HCT116 (cell line): Measurements from ENCODE around the gene PCAT7.

Source experiments
- EGR1 ChIP-seq: IDR thresholded peaks from 2 replicates; pipeline ENCODE4 v1.6.1; 2012; ENCODE audit warnings: low read depth
- EZH2phosphoT487 ChIP-seq: fragments of 200-600 bp; IDR thresholded peaks from 2 replicates; pipeline ENCODE4 v1.6.1; 2018; ENCODE audit warnings: antibody characterized with exemption, borderline replicate concordance
- TF ChIP-seq, protein P1 (sequence below): IDR thresholded peaks from 2 replicates; pipeline ENCODE4 v1.6.1; 2012; ENCODE audit warnings: low read depth
- TF ChIP-seq, protein P2 (sequence below), 3 experiments: fragments of 200-600 bp in 1 of 3; sonication (generic) in 1 of 3; IDR thresholded peaks in 2 of 3; conservative IDR thresholded peaks in 1 of 3; 2 replicates each; pipeline ENCODE4 v1.5.1; 2012 to 2017; ENCODE audit warnings: low read depth in 2 of 3, low read length in 2 of 3, antibody characterized with exemption in 1 of 3, borderline replicate concordance in 1 of 3, control low read depth in 1 of 3, mild to moderate bottlenecking in 1 of 3, mixed read lengths in 1 of 3, mixed run types in 1 of 3, moderate library complexity in 1 of 3; ENCODE audit not compliant: insufficient read depth in 1 of 3
- TF ChIP-seq, protein P3 (sequence below): IDR thresholded peaks from 2 replicates; pipeline ENCODE4 v1.6.1; 2012

DNA sequence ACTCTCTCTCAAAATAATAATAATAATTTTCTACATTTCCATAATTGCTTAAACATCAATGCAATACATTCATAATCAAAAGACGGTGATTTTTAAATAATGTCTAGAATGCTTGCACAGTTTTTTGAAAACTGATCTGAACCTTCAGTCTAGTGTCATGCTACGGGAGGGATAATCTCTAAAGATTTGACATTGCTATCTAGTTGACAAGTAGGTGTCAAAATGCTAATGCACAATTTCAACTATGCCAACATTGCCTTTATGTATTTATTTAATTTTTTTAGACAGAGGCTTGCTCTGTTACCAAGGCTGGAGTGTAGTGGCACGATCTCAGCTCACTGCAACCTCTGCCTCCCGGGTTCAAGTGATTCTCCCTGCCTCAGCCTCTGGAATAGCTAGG is 16.0 kb upstream of the PCAT7 start:
- TF ChIP-seq, protein P1, sequence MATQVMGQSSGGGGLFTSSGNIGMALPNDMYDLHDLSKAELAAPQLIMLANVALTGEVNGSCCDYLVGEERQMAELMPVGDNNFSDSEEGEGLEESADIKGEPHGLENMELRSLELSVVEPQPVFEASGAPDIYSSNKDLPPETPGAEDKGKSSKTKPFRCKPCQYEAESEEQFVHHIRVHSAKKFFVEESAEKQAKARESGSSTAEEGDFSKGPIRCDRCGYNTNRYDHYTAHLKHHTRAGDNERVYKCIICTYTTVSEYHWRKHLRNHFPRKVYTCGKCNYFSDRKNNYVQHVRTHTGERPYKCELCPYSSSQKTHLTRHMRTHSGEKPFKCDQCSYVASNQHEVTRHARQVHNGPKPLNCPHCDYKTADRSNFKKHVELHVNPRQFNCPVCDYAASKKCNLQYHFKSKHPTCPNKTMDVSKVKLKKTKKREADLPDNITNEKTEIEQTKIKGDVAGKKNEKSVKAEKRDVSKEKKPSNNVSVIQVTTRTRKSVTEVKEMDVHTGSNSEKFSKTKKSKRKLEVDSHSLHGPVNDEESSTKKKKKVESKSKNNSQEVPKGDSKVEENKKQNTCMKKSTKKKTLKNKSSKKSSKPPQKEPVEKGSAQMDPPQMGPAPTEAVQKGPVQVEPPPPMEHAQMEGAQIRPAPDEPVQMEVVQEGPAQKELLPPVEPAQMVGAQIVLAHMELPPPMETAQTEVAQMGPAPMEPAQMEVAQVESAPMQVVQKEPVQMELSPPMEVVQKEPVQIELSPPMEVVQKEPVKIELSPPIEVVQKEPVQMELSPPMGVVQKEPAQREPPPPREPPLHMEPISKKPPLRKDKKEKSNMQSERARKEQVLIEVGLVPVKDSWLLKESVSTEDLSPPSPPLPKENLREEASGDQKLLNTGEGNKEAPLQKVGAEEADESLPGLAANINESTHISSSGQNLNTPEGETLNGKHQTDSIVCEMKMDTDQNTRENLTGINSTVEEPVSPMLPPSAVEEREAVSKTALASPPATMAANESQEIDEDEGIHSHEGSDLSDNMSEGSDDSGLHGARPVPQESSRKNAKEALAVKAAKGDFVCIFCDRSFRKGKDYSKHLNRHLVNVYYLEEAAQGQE, result no peak
- TF ChIP-seq, protein P2, sequence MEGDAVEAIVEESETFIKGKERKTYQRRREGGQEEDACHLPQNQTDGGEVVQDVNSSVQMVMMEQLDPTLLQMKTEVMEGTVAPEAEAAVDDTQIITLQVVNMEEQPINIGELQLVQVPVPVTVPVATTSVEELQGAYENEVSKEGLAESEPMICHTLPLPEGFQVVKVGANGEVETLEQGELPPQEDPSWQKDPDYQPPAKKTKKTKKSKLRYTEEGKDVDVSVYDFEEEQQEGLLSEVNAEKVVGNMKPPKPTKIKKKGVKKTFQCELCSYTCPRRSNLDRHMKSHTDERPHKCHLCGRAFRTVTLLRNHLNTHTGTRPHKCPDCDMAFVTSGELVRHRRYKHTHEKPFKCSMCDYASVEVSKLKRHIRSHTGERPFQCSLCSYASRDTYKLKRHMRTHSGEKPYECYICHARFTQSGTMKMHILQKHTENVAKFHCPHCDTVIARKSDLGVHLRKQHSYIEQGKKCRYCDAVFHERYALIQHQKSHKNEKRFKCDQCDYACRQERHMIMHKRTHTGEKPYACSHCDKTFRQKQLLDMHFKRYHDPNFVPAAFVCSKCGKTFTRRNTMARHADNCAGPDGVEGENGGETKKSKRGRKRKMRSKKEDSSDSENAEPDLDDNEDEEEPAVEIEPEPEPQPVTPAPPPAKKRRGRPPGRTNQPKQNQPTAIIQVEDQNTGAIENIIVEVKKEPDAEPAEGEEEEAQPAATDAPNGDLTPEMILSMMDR (IDR thresholded peaks at IDR 0.05 in 2 of 3, conservative IDR thresholded peaks at IDR 0.05 in 1 of 3; ENCODE audit: borderline replicate concordance in 1 of 3, insufficient read depth in 1 of 3, low read depth in 2 of 3, low read length in 2 of 3), result no peak
- TF ChIP-seq, protein P3, sequence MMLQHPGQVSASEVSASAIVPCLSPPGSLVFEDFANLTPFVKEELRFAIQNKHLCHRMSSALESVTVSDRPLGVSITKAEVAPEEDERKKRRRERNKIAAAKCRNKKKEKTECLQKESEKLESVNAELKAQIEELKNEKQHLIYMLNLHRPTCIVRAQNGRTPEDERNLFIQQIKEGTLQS, result no peak
- TF ChIP-seq EZH2phosphoT487 (no peak), EGR1 (no peak)
